Right lobe of liver (tissue), 6 donors: ENCODE results near the gene PDE6A. TPM values are rescaled to one million over a fixed set of nuclear protein-coding genes. Genes with fewer than 3 reads are reported as not detected.

ENCODE experiments used
- ATAC-seq, 4 donors: fragments of 200-7000 bp; cut with Tn5 transposase; one replicate each; pipeline ENCODE4 v1.9.1; 2020; ENCODE audit warnings: mild to moderate bottlenecking in 4 of 4, moderate library complexity in 4 of 4
- DNase-seq, 3 donors: peaks; one replicate each; pipeline ENCODE4 v3.0.0-alpha.2; 2020
- H3K27ac ChIP-seq, 3 donors: fragments of 200-600 bp; one replicate each; pipeline ENCODE4 v1.8.0; 2022
- H3K27me3 ChIP-seq, 2 donors: fragments of 200-600 bp; one replicate each; pipeline ENCODE4 v1.8.0; 2022
- H3K36me3 ChIP-seq, 4 donors: fragments of 200-600 bp; sonication (generic) in 1 of 4; one replicate each; pipeline versions ENCODE4 v1.5.1 to v1.8.0; 2017 to 2022; ENCODE audit warnings: control low read depth in 1 of 4
- H3K4me1 ChIP-seq, 4 donors: fragments of 200-600 bp; sonication (generic) in 1 of 4; one replicate each; pipeline versions ENCODE4 v1.5.1 to v1.8.0; 2017 to 2022; ENCODE audit warnings: control low read depth in 1 of 4
- H3K4me3 ChIP-seq, 3 donors: fragments of 200-600 bp; one replicate each; pipeline ENCODE4 v1.8.0; 2022
- H3K9me3 ChIP-seq, 4 donors: fragments of 200-600 bp; sonication (generic) in 1 of 4; one replicate each; pipeline versions ENCODE4 v1.5.1 to v1.8.0; 2017 to 2022; ENCODE audit warnings: control low read depth in 1 of 4
- POLR2A ChIP-seq: fragments of 450-650 bp; IDR thresholded peaks from one replicate; pipeline ENCODE4 v1.6.1; 2017; ENCODE audit warnings: antibody characterized with exemption, mild to moderate bottlenecking
- WGBS: methylation state at CpG from one replicate; pipeline ENCODE4 v1.1.6; 2018; ENCODE audit warnings: low coverage, low lambda C conversion rate; ENCODE audit not compliant: insufficient coverage; ENCODE audit errors: missing lambda C conversion rate; 5-methylcytosine and 5-hydroxymethylcytosine counted together
- intact Hi-C, 2 donors: fragments of 100-400 bp; cut with DNase I; formaldehyde crosslinking; loops; one replicate each; pipeline versions ENCODE4 v1.11.2 to v1.14.1; 2022
- total RNA-seq, 6 experiments: library from RNA; depleted of rRNA in 2 of 6; stranded (reverse); fragments of >200 nt in 2 of 6; fragmentation: NEBNext Ultra II Directional in 3 of 6; extraction: Animal tissue kit (Norgen Biotek cat#: 25700) in 3 of 6; gene quantifications; one replicate each; pipeline versions ENCODE4 v1.1.0 to v1.2.4, GENCODE V29; 2016 to 2023
- TF ChIP-seq, protein P1 (sequence below), 4 donors: fragments of 200-600 bp in 3 of 4; fragments of 450-650 bp in 1 of 4; IDR thresholded peaks; one replicate each; pipeline versions ENCODE4 v1.5.1 to v1.8.0; 2016 to 2022; ENCODE audit warnings: antibody characterized with exemption in 4 of 4, mild to moderate bottlenecking in 2 of 4
- donor health status: DM: no; HTN: yes; CAD: no.
- donor health status: DM: no; HTN: no; CAD: no.
- donor health status: DM: no; HTN: no; CAD: no.
- donor health status: DM: no; HTN: yes; CAD: no.
- donor health status: DM: no; HTN: yes; CAD: no.

PDE6A gene
- total RNA-seq, 6 experiments from 2014 or later: not detected

DNA sequence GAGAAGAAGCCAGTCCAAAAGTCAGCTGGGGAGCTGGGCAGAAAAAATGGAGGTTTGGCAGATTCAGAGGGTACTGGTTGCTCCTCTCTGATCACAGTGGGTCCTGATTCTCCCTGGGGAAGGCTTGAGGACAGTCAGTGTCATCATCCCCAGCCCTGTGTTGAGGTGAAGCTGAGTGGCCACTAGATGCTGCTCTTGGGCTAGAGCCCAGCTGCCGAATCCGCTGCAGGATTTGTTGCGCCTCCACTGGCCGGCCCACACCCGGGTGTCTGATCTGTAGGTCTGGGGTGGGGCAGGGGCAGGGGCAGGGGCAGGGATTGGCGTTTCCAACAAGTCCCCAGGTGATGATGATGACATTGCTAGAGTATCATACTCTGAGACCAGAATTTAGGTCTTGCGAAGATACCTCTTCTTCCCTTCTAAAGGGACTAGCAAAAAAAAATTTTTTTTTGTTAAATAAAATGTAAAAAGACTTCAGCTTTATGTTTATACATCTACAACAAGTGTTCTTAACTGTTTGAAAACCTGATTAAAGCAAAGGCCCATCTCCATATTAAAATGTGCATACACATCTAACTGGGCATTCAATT, 106.8 kb downstream of the PDE6A start:
- no peaks in the 10 kb centered on the region for H3K4me1 ChIP-seq
- no peaks in the 10 kb centered on the region for H3K27me3 ChIP-seq
- DNase-seq (no peak), ATAC-seq (peak; percentile 44 to 57 (median 50))
- no peaks in the 10 kb centered on the region for H3K9me3 ChIP-seq
- intact Hi-C loops: loop anchor here (5.0 to 10.0 kb wide), 2 partner anchors 150 to 157 kb away; no protein-coding TSS in a partner anchor
- 100% methylated on average over 1 of the region's 7 CpGs for WGBS
- H3K27ac ChIP-seq: no peak overlapping the region
- no peak for TF ChIP-seq POLR2A
- TF ChIP-seq, protein P1, sequence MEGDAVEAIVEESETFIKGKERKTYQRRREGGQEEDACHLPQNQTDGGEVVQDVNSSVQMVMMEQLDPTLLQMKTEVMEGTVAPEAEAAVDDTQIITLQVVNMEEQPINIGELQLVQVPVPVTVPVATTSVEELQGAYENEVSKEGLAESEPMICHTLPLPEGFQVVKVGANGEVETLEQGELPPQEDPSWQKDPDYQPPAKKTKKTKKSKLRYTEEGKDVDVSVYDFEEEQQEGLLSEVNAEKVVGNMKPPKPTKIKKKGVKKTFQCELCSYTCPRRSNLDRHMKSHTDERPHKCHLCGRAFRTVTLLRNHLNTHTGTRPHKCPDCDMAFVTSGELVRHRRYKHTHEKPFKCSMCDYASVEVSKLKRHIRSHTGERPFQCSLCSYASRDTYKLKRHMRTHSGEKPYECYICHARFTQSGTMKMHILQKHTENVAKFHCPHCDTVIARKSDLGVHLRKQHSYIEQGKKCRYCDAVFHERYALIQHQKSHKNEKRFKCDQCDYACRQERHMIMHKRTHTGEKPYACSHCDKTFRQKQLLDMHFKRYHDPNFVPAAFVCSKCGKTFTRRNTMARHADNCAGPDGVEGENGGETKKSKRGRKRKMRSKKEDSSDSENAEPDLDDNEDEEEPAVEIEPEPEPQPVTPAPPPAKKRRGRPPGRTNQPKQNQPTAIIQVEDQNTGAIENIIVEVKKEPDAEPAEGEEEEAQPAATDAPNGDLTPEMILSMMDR (IDR thresholded peaks at IDR 0.05): peak in 3 of 4 donors; percentile 36 to 41 (median 39)
- no peak overlapping the region for H3K4me3 ChIP-seq
- H3K36me3 ChIP-seq: peaks cover 0 to 4% (median under 1%) of the 10 kb centered on the region in 4 donors

- 93% methylated on average over 6 of the region's 18 CpGs for WGBS
- peaks cover 0 to 11% (median 0%) of the 10 kb centered on the region in 4 donors for H3K36me3 ChIP-seq
- no peaks in the 10 kb centered on the region for H3K4me1 ChIP-seq
Observed at GRCh38 chr5:149836451-149837139, 108.0 kb downstream of the PDE6A start.

DNA sequence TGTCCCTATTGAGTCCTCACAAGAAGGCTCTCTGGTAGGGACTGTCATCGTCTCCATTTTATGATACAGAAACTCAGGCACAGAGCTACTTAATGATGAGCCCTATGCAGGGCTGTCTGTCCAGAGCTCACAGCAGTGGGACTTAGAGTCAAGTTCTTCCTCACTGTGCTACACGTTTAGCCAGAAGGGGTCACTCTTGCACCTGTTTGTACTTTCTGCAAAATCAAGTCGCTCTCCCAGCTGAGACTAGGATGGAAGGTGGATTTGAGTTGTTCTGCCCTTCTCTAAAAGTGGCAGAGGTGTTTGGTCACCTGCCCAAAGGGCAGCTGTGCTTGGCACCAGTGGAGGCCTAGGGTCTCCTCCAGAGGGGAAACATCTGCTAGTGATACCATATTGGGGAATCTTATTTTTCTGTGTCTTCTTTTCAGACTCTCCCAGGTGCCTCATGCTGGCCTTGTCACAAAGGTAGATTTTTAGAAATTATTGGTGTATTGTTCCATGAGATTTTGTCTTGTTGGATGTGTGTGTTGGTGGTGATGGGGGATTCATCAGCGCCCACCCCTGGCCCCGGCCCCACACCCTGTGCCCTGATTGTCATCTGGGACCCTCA, 110.2 kb downstream of the PDE6A start:
- Histone ChIP-seq H3K36me3 (peaks cover 0 to 14% (median 0%) of the 10 kb centered on the region in 4 donors), H3K27me3 (no peaks in the 10 kb centered on the region), H3K27ac (no peak overlapping the region), H3K4me3 (no peak overlapping the region), H3K9me3 (no peaks in the 10 kb centered on the region), H3K4me1 (no peaks in the 10 kb centered on the region)
- peak in 1 of 3 donors; percentile 55 for DNase-seq
- intact Hi-C loops: loop anchor here (5.0 to 10.0 kb wide), 2 partner anchors 160 to 197 kb away; no protein-coding TSS in a partner anchor
- 63% methylated on average over 4 of the region's 5 CpGs for WGBS
- peak; percentile 65 to 78 (median 74) for ATAC-seq
- TF ChIP-seq POLR2A: no peak
- TF ChIP-seq, protein P1 (IDR thresholded peaks at IDR 0.05): peak; percentile 50 to 63 (median 60)

More at GRCh38 chr5:149836451-149837139, 108.0 kb downstream of the PDE6A start:
- no peak for ATAC-seq
- intact Hi-C loops: loop anchor here (5.0 to 10.0 kb wide), 2 partner anchors 151 to 158 kb away; no protein-coding TSS in a partner anchor
- Histone ChIP-seq H3K9me3 (no peaks in the 10 kb centered on the region), H3K4me3 (no peak overlapping the region), H3K27me3 (no peaks in the 10 kb centered on the region), H3K27ac (no peak overlapping the region)
- DNase-seq: no peak
- no peak for TF ChIP-seq POLR2A

DNA sequence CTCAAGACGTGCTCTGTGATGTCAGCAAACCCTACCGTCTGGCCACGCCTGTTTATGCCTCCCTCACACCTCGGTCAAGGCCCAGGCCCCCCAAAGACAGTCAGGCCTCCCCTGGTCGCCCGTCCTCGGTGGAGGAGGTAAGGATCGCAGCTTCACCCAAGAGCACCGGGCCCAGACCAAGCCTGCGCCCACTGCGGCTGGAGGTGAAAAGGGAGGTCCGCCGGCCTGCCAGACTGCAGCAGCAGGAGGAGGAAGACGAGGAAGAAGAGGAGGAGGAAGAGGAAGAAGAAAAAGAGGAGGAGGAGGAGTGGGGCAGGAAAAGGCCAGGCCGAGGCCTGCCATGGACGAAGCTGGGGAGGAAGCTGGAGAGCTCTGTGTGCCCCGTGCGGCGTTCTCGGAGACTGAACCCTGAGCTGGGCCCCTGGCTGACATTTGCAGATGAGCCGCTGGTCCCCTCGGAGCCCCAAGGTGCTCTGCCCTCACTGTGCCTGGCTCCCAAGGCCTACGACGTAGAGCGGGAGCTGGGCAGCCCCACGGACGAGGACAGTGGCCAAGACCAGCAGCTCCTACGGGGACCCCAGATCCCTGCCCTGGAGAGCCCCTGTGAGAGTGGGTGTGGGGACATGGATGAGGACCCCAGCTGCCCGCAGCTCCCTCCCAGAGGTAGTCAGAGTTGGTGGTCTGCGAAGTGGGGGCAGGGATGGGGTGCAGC, 111.3 kb downstream of the PDE6A start:
- ATAC-seq (no peak), DNase-seq (no peak)
- Histone ChIP-seq H3K27me3 (no peaks in the 10 kb centered on the region), H3K36me3 (peaks cover 0 to 14% (median 0%) of the 10 kb centered on the region in 4 donors), H3K4me3 (no peak overlapping the region), H3K9me3 (no peaks in the 10 kb centered on the region), H3K27ac (no peak overlapping the region), H3K4me1 (no peaks in the 10 kb centered on the region)
- WGBS: 84% methylated on average over 10 of the region's 30 CpGs
- intact Hi-C loops: loop anchor here (5.0 to 10.0 kb wide), 2 partner anchors 162 to 196 kb away; no protein-coding TSS in a partner anchor
- TF ChIP-seq POLR2A: no peak
- TF ChIP-seq, protein P1 (IDR thresholded peaks at IDR 0.05): no peak
